SK-MEL-5 (cell line): Measurements from ENCODE around the gene SCGB3A1. TPM values are rescaled to one million over a fixed set of nuclear protein-coding genes. Genes with fewer than 3 reads are reported as not detected.

Experiments
- DNase-seq: peaks from one replicate; pipeline ENCODE4 v3.0.0-alpha.2; 2016; ENCODE audit warnings: low read depth, low spot score
- in situ Hi-C: cut with HindIII; loops from 2 replicates; pipeline ENCODE4 v1.10.0; 2016; ENCODE audit warnings: low sequenced_read_pairs, high pct_unique_total_duplicates, low pct_unique_long_range_greater_than_20kb
- total RNA-seq: library from RNA; depleted of rRNA; stranded (reverse); fragments of >200 nt; shearing (Covaris generic); gene quantifications from 2 replicates; pipeline ENCODE4 v1.2.3, GENCODE V29; 2014

SCGB3A1 gene
- total RNA-seq, 1 experiment from 2014 or later: not detected

GRCh38 chr5:180626661-180627385 is 35.5 kb upstream of the SCGB3A1 start:
- no peak for DNase-seq
- in situ Hi-C loops: no loop called here

- in situ Hi-C loops: no loop called here
- DNase-seq: no peak
Observed at GRCh38 chr5:180625791-180626660, 34.7 kb upstream of the SCGB3A1 start.

GRCh38 chr5:180625125-180625790 is 34.0 kb upstream of the SCGB3A1 start:
- DNase-seq: no peak
- in situ Hi-C loops: no loop called here

GRCh38 chr5:180624587-180624986 is 33.3 kb upstream of the SCGB3A1 start:
- DNase-seq: no peak
- in situ Hi-C loops: no loop called here

GRCh38 chr5:180623844-180624243 is 32.5 kb upstream of the SCGB3A1 start:
- DNase-seq: no peak
- in situ Hi-C loops: no loop called here

GRCh38 chr5:180623411-180623834 is 32.1 kb upstream of the SCGB3A1 start:
- in situ Hi-C loops: no loop called here
- no peak for DNase-seq

- in situ Hi-C loops: no loop called here
- no peak for DNase-seq
Observed at GRCh38 chr5:180622910-180623309, 31.6 kb upstream of the SCGB3A1 start.

- in situ Hi-C loops: no loop called here
- no peak for DNase-seq
Observed at GRCh38 chr5:180621311-180621710, 30.0 kb upstream of the SCGB3A1 start.

- in situ Hi-C loops: no loop called here
Observed at GRCh38 chr5:180620014-180620413, 28.7 kb upstream of the SCGB3A1 start.

GRCh38 chr5:180619563-180619915 is 28.2 kb upstream of the SCGB3A1 start:
- in situ Hi-C loops: no loop called here
- no peak for DNase-seq

More at GRCh38 chr5:180620014-180620413, 28.7 kb upstream of the SCGB3A1 start:
- DNase-seq: no peak

- in situ Hi-C loops: no loop called here
- DNase-seq: peak; percentile 43
Observed at GRCh38 chr5:180618829-180619562, 27.7 kb upstream of the SCGB3A1 start.

- no peak for DNase-seq
- in situ Hi-C loops: no loop called here
Observed at GRCh38 chr5:180618487-180618828, 27.2 kb upstream of the SCGB3A1 start.

- DNase-seq: no peak
- in situ Hi-C loops: no loop called here
Observed at GRCh38 chr5:180613814-180614188, 22.5 kb upstream of the SCGB3A1 start.

- in situ Hi-C loops: no loop called here
Observed at GRCh38 chr5:180613188-180613813, 22.0 kb upstream of the SCGB3A1 start.

GRCh38 chr5:180612683-180613082 is 21.4 kb upstream of the SCGB3A1 start:
- DNase-seq: no peak
- in situ Hi-C loops: no loop called here

More at GRCh38 chr5:180613188-180613813, 22.0 kb upstream of the SCGB3A1 start:
- DNase-seq: no peak

- DNase-seq: peak; percentile 18
- in situ Hi-C loops: no loop called here
Observed at GRCh38 chr5:180611140-180611850, 20.0 kb upstream of the SCGB3A1 start.
